Measurements from ENCODE around the gene C17orf75. TPM values are rescaled to one million over a fixed set of nuclear protein-coding genes. Genes with fewer than 3 reads are reported as not detected.
"Not testable (repeated sequence)": the region's sequence is repeated elsewhere in the genome, so short reads cannot be mapped to it uniquely, and the experiment has no call there.

C17orf75 gene, protein sequence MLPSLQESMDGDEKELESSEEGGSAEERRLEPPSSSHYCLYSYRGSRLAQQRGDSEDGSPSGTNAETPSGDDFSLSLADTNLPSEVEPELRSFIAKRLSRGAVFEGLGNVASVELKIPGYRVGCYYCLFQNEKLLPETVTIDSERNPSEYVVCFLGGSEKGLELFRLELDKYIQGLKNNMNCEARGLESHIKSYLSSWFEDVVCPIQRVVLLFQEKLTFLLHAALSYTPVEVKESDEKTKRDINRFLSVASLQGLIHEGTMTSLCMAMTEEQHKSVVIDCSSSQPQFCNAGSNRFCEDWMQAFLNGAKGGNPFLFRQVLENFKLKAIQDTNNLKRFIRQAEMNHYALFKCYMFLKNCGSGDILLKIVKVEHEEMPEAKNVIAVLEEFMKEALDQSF
- total RNA-seq: 16.5 and 19.6 TPM in 2 replicates

DNA sequence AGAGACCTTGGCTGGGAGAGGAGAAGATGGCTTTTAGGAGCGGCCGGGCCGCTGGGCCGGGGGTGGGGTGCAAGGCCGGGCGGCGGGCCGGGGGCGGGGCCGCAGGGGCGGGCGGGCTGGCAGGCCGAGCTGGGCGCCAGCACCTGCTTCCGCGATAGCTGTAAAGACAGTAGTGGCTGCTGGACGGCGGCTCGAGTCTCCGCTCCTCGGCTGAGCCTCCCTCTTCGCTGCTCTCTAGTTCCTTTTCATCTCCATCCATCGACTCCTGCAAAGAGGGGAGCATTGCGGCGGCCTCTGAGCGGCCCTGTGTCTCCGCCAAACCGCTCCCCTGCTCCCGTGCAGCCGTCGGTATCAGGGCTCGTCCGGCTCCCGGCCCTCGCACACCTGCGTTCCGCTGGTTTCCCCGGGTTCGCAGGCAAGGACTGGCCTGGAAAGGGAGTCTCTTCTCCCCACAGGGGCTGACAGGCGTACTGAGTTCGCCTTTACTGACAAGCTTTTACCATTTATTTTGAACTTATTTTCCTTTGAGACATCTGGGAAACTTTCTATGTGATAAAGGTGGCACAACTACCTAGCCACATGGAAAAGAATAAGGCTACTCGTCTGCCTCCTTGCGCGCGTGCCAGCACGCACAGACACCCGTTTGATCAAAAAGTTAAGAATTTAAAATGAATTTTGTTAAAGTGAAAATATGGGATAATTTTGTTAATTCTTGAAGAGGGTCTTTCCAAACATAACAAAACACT, at the start of gene C17orf75:
Gene C17orf75, minus strand, starts transcription at position 317 of the 746 bp plus-strand sequence. Its CDS starts 34 bp downstream, at position 283.
- DNase-seq: peak; percentile 81

DNA sequence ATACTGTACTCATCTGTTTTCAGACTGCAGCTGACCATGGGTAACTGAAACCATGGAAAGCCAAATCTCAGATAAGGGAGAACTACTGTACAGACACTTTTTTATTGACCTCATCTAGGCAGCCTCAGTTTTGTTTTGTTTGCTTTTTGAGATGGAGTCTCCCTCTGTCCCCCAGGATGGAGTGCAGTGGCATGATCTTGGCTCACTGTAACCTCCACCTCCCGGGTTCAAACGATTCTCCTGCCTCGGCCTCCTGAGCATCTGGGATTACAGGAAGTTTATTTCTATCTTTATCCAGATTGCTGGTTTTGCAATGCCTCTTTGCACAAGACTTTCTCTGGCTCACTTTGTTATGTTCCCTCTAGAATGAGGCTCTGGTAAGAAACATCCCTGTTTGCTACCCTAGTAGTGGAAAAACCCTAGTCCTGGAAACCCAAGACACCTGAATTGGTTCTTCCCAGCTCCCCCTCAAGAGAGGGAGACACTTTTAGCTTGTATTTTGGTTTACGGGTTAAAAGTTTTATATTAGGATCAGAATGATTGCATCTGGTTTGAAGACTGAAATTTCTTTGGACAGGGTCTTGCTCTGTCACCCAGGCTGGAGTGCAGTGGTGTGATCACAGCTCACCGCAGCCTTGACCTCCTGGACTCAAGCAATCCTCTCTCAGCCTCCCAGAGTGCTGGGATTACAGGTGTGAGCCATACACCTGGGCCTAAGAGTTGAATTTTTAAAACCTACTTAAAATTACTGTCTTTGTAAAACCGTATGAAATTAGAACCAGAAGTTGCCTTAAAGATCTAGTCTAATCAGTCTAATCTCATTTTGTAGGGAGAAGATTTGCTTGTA, 46.9 kb upstream of the C17orf75 start:
- DNase-seq: no peak

DNA sequence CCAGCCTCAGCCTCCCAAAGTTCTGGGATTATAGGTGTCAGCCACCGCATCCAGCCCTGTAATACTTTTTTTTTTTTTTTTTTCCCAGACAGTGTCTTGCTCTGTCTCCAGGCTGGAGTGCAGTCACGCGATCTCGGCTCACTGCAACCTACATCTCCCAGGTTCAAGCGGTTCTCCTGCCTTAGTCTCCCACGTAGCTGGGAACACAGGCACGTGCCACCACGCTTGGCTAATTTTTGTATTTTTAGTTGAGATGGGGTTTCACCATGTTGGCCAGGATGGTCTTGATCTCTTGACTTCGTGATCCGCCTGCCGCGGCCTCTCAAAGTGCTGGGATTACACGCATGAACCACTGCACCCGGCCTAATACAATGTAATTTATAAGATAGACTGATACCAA, 46.2 kb upstream of the C17orf75 start:
- not testable (repeated sequence) for DNase-seq

- no peak for DNase-seq
These were observed 44.9 kb upstream of the C17orf75 start for GRCh38 chr17:32386844-32387243.

DNA sequence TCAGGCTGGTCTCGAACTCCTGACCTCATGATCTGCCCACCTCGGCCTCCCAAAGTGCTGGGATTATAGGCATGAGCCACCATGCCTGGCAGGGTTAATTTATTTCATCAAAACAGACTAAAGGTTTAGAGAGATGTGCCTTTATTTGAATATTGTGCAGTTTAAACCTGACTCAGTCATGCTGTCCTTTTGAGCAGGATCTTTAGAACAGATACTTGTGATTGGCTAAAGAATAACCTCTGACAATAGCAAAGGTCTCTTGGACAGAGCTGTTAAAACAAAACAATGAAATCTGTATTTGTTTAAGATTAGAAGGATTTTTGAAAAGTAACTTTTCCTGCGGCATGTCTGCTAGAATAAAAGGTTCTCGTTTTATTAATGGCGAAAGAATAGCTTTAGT, 44.0 kb upstream of the C17orf75 start:
- DNase-seq: no peak

- no peak for DNase-seq
These were observed 43.1 kb upstream of the C17orf75 start for GRCh38 chr17:32385121-32385520.

GRCh38 chr17:32383926-32384434, 42.0 kb upstream of the C17orf75 start:
- DNase-seq: no peak

- no peak for DNase-seq
These were observed 40.7 kb upstream of the C17orf75 start for GRCh38 chr17:32382526-32383223.

DNA sequence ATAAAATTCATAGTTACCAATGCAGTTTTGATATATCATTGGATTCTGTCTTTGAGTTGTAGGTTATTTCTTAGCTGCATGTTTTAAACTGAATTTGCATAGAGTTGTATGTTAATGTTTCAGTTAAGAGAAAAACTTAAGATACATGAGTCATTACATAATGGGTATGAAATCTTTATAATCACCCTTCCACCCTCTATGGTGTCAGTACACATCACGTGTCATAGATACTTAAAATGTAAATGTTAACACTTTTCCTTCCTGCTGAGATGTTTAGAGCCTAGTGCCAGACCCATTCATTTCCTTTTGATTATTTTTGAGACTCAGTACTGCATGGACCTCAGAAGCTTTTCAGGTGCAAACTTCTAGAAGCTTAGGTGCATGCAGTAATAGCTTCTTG, 28.5 kb upstream of the C17orf75 start:
- DNase-seq: peak; percentile 10

DNA sequence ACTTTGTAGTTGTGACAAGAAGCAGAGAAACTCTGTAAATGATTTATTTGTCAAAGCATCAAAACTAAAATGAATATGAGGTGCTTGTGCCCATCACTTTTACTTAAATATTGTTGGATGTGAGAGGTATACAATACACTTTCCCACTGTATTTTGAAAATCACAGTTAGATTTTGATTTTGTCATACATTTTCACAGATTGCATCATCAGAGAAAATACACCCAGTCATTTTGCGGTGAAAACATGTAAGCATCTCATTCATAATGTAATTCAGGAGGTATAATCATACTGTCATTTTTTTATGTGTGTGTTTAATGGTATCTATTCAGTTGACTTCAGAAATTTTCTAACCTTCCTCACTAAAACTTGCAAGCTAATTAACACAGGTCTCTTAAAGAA, 19.3 kb upstream of the C17orf75 start:
- DNase-seq: no peak

- no peak for DNase-seq
These were observed 15.6 kb upstream of the C17orf75 start for GRCh38 chr17:32357615-32358014.

DNA sequence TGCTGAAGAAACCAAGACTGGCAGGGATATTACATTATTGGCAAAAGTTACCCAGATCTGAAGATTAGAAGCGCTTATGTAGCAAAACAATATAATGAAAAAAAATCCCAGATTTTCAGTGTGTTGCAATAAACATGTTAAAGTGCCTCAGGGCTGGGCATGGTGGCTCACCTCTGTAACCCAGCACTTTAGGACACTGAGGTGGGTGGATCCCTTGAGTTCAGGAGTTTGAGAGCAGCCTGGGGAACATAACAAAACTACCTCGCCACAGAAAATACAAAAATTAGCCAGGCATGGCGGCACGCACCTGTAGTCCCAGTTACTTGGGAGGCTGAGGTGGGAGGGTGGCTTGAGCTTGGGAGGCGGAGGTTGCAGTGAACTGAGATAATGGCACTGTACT, 14.8 kb upstream of the C17orf75 start:
- no peak for DNase-seq

- DNase-seq: no peak
These were observed 14.4 kb upstream of the C17orf75 start for GRCh38 chr17:32356378-32356743.

DNA sequence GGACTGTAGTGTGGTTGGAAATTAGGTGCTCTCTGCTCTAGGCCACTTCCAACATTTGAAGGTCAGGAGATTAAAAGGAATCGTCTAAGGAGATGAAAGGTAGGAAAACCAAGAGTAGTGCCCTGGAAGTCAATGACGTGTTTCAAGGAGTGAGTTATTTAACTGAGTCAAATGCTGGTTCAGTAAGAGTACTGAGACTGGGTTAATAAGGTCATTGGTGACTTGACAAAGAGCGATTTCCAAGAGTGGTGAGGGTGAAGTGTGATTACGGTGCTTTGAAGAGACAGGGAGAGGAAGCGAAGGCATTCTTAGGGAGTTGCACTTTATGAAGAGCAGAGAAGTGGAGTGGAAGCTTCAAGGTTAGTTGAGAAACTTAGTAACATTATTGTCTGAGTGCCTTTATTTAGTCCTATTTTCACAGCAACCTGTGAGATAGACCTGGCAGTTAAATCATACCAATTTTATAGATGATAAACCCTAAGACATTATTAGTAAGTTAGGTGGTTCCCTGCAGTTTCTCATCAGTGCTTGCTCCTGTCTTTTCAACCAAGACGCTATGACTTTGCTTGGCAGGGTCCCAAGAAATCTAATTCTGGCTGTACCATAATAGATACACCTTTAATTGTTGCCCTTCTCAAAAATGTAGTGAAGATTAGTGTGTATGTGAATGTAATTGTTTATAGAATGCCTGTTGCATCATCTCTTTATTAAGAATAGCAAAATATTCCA, 13.8 kb upstream of the C17orf75 start:
- DNase-seq: peak; percentile 32

DNA sequence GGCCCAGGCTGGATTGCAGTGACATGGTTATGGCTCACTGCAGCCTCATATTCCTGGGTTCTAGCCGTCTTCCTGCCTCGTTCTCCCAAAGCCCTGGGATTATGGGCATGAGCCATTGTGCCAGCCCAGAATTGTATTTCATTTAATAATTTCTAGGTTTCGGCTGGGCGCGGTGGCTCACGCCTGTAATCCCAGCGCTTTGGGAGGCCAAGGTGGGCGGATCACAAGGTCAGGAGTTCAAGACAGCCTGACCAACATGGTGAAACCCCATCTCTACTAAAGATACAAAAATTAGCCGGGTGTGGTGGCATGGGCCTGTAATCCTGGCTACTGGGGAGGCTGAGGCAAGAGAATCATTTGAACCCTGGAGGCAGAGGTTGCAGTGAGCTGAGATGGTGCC, 10.8 kb upstream of the C17orf75 start:
- DNase-seq: not testable (repeated sequence)

GRCh38 chr17:32350666-32351418, 8.9 kb upstream of the C17orf75 start:
- peak; percentile 81 for DNase-seq

DNA sequence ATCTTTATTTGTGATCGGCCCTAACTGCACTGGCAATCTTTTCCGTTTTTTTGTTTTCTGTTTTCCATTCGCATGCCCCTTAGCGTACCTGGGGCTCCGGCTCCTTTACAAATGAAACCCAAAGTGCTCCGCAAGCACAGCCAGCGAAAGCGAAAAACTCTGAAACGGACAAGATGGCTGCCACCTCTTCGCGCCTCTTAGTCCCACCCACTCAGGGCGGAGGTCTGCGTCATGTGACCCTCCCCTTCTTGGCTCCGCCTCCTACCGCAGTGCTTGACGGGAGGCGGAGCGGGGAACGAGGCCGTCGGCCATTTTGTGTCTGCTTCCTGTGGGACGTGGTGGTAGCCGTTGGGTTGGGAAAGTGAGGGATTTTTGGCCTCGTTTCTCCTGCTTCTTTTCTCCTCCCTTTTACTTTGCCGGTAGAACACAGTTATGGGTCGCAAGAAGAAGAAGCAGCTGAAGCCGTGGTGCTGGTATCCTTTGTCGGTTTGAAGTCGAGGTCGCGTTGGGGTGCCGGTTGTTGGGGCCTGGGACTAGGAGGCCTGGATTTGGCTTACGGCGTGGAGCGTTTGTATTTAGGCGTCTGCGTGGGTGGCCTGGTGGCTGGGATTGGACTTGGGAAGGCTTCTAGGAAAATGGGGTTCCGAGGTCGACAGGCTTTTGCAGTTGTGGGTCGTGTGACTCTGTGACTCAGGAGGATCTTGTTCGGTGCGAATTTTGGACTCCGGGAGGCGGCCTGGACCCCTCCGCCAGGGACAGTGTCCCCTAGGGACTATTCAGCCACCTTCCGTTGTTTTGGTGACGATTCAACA, 8.1 kb upstream of the C17orf75 start, which contains the start of gene ZNF207:
Gene ZNF207, plus strand, starts transcription at position 304 of the 812 bp plus-strand sequence. Its CDS starts 129 bp downstream, at position 433.
- peak; percentile 98 for DNase-seq

DNA sequence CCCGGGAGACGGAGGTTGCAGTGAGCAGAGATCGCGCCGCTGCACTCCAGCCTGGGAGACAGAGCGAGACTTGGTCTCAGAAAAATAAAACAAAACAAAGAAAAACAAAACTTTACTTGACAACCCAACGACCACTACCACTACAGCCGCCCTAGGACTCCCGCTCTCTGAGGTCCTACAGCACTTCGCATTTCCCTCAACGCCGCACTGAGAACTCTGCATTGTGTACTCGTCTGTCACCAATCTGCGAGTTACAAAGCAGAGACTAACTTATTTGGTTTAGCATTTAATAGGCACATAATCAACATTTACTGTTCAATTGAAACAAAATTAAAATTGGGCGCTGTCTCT, 7.5 kb upstream of the C17orf75 start:
- peak; percentile 50 for DNase-seq

- no peak for DNase-seq
These were observed 6.5 kb upstream of the C17orf75 start for GRCh38 chr17:32348483-32348800.

All from dermis blood vessel endothelial cell (primary cell).